Ovary (tissue), 9 donors: ENCODE results near the gene ICE1. TPM values are rescaled to one million over a fixed set of nuclear protein-coding genes. Genes with fewer than 3 reads are reported as not detected.

Experiments
- DNase-seq, 5 donors: peaks; one replicate each; pipeline ENCODE4 v3.0.0-alpha.2; 2019 to 2020
- H3K27ac ChIP-seq, 2 donors: fragments of 200-600 bp; one replicate each; pipeline versions ENCODE4 v1.5.1 to v1.8.0; 2019 to 2022
- H3K27me3 ChIP-seq: fragments of 200-600 bp; one replicate; pipeline ENCODE4 v1.8.0; 2022
- H3K36me3 ChIP-seq: fragments of 200-600 bp; sonication (generic); one replicate; pipeline ENCODE4 v1.5.1; 2019
- H3K4me1 ChIP-seq: one replicate; pipeline ENCODE4 v1.8.1; 2013; ENCODE audit warnings: mild to moderate bottlenecking, moderate library complexity; ENCODE audit not compliant: insufficient read depth
- H3K4me3 ChIP-seq: fragments of 200-600 bp; sonication (generic); one replicate; pipeline ENCODE4 v1.5.1; 2017
- H3K9me3 ChIP-seq, 2 donors: fragments of 200-600 bp in 1 of 2; sonication (generic) in 1 of 2; one replicate each; pipeline versions ENCODE4 v1.5.1 to v1.8.1; 2013 to 2019; ENCODE audit warnings: mild to moderate bottlenecking in 1 of 2, moderate library complexity in 1 of 2
- EP300 ChIP-seq: sonication (generic); formaldehyde crosslinking; IDR thresholded peaks from one replicate; pipeline ENCODE4 v1.6.1; 2017; ENCODE audit warnings: antibody characterized with exemption
- POLR2A ChIP-seq: fragments of 450-650 bp; IDR thresholded peaks from one replicate; pipeline ENCODE4 v1.6.1; 2017; ENCODE audit warnings: antibody characterized with exemption, mild to moderate bottlenecking, moderate library complexity
- WGBS, 3 donors: extraction: QIAGEN DNeasy Blood & Tissue Kit in 1 of 3; methylation state at CpG; one replicate each; pipeline versions ENCODE4 v1.1.5 to v1.1.7; 2013 to 2017; 5-methylcytosine and 5-hydroxymethylcytosine counted together
- intact Hi-C, 4 donors: fragments of 100-400 bp; cut with DNase I; formaldehyde crosslinking; loops; one replicate each; pipeline versions ENCODE4 v1.11.0 to v1.15.1; 2022 to 2023
- polyA plus RNA-seq, 2 donors: library from polyadenylated mRNA; stranded (reverse); fragments of 200-250 nt in 1 of 2; fragments of 350-450 nt in 1 of 2; fragmentation: Illumina TruSeq in 1 of 2; extraction: RNeasy Lipid Tissue Mini Kit (QIAGEN cat#74804) in 1 of 2; gene quantifications; one replicate each; pipeline ENCODE4 v1.2.3, GENCODE V29; 2013 to 2014
- total RNA-seq, 7 donors: library from RNA; depleted of rRNA in 2 of 7; stranded (reverse); fragments of >200 nt in 2 of 7; fragmentation: NEBNext Ultra II Directional in 3 of 7; extraction: Animal tissue kit (Norgen Biotek cat#: 25700) in 3 of 7; gene quantifications; one replicate each; pipeline versions ENCODE4 v1.1.0 to v1.2.4, GENCODE V29; 2016 to 2023
- TF ChIP-seq, protein P1 (sequence below), 3 donors: fragments of 450-650 bp in 2 of 3; fragments of 200-600 bp in 1 of 3; IDR thresholded peaks; one replicate each; pipeline versions ENCODE4 v1.5.1 to v1.8.0; 2016 to 2022; ENCODE audit warnings: antibody characterized with exemption in 3 of 3, mild to moderate bottlenecking in 1 of 3
- donor health status: DM: no; HTN: no; CAD: no; lungs with moderate emphysema.
- donor health status: DM: no; HTN: no; CAD: no.
- donor health status: Bipolar disorder and iron deficiency.
- donor health status: DM: yes; HTN: yes; CAD: no.
- donor health status: DM: no; HTN: no; CAD: no.
- donor health status: DM: yes; HTN: yes; CAD: no.

ICE1 gene
- total and polyA plus RNA-seq, 9 donors = 10.7 to 38.0 (median 30.5) TPM

DNA sequence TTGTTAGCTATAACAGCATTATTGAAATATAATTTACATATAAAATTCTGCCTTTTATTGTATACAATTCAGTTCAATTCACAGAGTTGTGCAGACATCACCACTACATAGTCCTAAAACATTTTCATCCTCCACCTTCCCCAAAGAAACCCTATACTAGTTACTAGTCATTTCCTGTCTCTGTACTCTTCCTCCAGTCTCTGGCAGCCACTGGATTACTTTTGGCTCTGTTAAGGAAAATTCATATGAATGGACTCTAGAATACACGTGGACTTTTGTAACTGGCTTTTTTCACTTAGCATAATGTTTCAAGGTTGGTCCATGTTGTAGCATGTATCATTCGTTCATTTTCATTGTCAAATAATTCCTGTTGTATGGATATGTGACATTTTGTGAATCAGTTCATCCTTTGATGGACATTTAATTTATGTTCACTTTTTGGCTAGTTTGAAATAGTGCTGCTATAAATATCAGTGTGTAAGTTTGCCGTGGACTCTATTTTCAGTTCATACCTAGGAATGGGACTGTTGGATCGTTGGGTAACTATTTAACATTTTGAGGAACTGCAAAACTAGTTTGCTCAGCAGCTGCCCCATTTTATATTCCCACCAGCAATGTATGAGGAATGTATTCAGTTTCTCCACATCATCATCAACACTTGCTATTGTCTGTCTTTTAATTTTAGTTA, 9.7 kb downstream of the ICE1 start:
- H3K4me1 ChIP-seq = peaks cover 6% of the 10 kb centered on the region
- WGBS, 3 donors = 75 to 85% (median 78%) methylated on average over 4 of the region's 4 CpGs
- intact Hi-C loops = no loop called here
- no peak for DNase-seq
- no peaks in the 10 kb centered on the region for H3K27me3 ChIP-seq
- H3K27ac ChIP-seq = no peak overlapping the region
- H3K36me3 ChIP-seq = no peaks in the 10 kb centered on the region
- no peaks in the 10 kb centered on the region for H3K9me3 ChIP-seq
- TF ChIP-seq POLR2A (no peak), EP300 (no peak)
- TF ChIP-seq, protein P1, sequence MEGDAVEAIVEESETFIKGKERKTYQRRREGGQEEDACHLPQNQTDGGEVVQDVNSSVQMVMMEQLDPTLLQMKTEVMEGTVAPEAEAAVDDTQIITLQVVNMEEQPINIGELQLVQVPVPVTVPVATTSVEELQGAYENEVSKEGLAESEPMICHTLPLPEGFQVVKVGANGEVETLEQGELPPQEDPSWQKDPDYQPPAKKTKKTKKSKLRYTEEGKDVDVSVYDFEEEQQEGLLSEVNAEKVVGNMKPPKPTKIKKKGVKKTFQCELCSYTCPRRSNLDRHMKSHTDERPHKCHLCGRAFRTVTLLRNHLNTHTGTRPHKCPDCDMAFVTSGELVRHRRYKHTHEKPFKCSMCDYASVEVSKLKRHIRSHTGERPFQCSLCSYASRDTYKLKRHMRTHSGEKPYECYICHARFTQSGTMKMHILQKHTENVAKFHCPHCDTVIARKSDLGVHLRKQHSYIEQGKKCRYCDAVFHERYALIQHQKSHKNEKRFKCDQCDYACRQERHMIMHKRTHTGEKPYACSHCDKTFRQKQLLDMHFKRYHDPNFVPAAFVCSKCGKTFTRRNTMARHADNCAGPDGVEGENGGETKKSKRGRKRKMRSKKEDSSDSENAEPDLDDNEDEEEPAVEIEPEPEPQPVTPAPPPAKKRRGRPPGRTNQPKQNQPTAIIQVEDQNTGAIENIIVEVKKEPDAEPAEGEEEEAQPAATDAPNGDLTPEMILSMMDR (IDR thresholded peaks at IDR 0.05) = no peak
- no peak overlapping the region for H3K4me3 ChIP-seq

DNA sequence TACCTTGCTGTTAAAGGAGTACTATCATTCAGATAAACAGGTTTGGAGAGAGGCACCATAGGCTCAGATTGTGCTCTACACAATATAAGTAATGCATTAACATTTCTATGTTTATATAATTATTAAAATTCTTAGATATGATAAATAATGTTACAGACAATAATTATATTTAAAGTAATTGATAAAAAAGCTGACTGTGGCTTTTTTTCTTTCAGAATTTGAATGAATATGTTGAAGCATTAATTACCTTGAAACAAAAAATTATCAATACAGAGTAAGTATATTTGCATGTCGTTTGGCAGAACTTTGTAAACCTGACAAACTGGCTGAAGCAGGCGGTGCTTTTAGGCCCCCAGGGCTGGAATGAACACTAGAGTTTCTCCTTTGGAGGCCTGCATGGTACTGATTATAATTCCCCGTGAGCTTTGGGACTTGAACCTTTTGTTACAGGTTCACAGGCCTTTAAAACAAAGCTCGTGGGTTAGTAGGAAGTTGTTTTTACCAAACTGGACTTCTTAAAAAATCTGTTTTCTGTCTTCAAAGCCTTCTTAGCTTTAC, 13.8 kb downstream of the ICE1 start:
- TF ChIP-seq EP300 (no peak), POLR2A (no peak)
- TF ChIP-seq, protein P1 (IDR thresholded peaks at IDR 0.05) = no peak
- no peak for DNase-seq
- Histone ChIP-seq H3K27ac (no peak overlapping the region), H3K27me3 (no peaks in the 10 kb centered on the region), H3K4me1 (peaks cover 4% of the 10 kb centered on the region), H3K36me3 (no peaks in the 10 kb centered on the region), H3K4me3 (no peak overlapping the region), H3K9me3 (no peaks in the 10 kb centered on the region)
- WGBS, 3 donors = 55 to 65% (median 57%) methylated on average over 4 of the region's 4 CpGs
- intact Hi-C loops = no loop called here

DNA sequence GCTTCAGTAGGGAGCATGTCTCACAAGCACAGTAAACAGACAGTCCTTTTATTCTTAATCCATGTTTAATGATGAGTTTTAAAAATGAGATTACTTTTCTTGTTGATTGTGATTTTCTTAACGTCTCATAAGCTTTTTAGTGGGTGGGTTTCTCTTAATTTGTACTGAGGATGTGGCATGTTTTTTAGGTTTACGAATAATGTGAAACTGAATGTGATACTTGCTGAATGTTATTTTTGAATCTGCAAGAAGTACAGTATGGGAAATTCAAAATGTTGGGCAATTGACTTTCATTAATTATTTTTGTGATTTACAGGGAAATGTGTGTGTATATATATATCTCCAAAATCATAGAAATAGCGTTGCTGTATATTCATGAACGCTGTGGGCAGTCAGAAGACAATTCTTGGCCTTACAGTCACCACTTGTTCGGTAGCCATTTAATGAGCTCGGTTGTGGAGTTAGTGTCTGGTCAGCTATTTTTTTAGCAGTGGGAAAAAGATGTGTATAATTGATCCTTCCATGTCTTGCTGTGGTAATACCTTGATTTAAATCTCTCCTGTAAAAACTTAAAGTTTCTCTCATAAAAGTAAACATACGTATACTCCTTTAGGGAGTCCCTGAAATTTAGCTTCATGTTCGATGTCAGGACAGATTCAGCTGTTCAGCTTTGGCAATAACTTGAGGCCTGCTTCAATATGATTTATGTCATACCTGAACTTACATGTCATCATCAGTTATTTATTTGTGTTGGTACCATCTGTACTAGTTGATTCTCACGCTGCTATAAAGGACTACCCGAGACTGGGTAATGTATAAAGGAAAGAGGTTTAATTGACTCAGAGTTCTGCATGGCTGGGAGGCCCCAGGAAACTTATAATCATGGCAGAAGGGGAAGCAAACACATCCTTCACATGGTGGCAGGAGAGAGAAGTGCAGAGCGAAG, 15.0 kb downstream of the ICE1 start:
- Histone ChIP-seq H3K4me1 (peaks cover 4% of the 10 kb centered on the region), H3K36me3 (no peaks in the 10 kb centered on the region), H3K4me3 (no peak overlapping the region), H3K27ac (no peak overlapping the region), H3K9me3 (no peaks in the 10 kb centered on the region), H3K27me3 (no peaks in the 10 kb centered on the region)
- no peak for DNase-seq
- TF ChIP-seq, protein P1 (IDR thresholded peaks at IDR 0.05) = no peak
- TF ChIP-seq EP300 (no peak), POLR2A (no peak)
- WGBS, 3 donors = 80 to 88% (median 83%) methylated on average over 11 of the region's 11 CpGs
- intact Hi-C loops = no loop called here

DNA sequence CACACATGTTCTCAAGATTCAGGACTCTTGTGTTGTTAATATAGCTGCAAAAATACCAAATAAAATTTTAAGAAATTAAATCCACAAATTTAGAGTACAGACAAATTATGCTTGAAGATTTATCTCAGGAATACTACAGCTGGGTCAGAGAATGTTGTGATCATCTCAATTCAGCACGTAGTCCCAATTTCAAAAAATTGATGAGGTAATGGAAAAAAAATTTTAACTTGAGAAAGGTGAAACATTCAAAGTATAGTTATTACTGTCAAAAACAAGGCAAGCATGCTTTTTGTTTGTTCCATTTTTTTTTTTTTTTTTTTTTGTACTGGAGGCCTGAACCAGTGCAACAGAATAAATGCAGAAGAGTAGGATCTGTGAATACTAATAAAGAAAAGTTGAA, 29.4 kb downstream of the ICE1 start:
- no peaks in the 10 kb centered on the region for H3K27me3 ChIP-seq
- no peak for DNase-seq
- intact Hi-C loops = no loop called here
- TF ChIP-seq EP300 = no peak
- TF ChIP-seq, protein P1 (IDR thresholded peaks at IDR 0.05) = no peak
- TF ChIP-seq POLR2A = no peak
- no peaks in the 10 kb centered on the region for H3K36me3 ChIP-seq
- no peaks in the 10 kb centered on the region for H3K9me3 ChIP-seq
- no peaks in the 10 kb centered on the region for H3K4me1 ChIP-seq
- no peak overlapping the region for H3K27ac ChIP-seq
- no peak overlapping the region for H3K4me3 ChIP-seq
- 96 to 99% (median 98%) methylated on average over 1 of the region's 1 CpG for WGBS, 3 donors
